Measurements from ENCODE around the gene PABPC1L. TPM values are rescaled to one million over a fixed set of nuclear protein-coding genes. Genes with fewer than 3 reads are reported as not detected.

PABPC1L gene
- total RNA-seq, 1 donor from 2014 or later: 1.0 TPM

- no peaks in the 10 kb centered on the region for H3K4me1 ChIP-seq (ENCODE audit: control insufficient read depth in 3 of 3, insufficient read depth in 3 of 3, low read length in 3 of 3)
- no peak overlapping the region for H3K27ac ChIP-seq (ENCODE audit: low read depth, low read length)
- H3K36me3 ChIP-seq (ENCODE audit: control insufficient read depth in 3 of 3, insufficient read depth in 3 of 3, low read length in 3 of 3): peaks cover 0 to 28% (median 27%) of the 10 kb centered on the region in 3 donors
- no peaks in the 10 kb centered on the region for H3K9me3 ChIP-seq (ENCODE audit: control insufficient read depth in 3 of 3, low read length in 3 of 3)
- H3K27me3 ChIP-seq (ENCODE audit: control insufficient read depth in 3 of 3, insufficient read depth in 3 of 3, low read length in 3 of 3): no peaks in the 10 kb centered on the region
- H3K4me3 ChIP-seq (ENCODE audit: low read length in 3 of 3): no peak overlapping the region
- H3K9ac ChIP-seq (ENCODE audit: low read depth in 1 of 3, low read length in 3 of 3): no peak overlapping the region
These were observed 66.8 kb downstream of the PABPC1L start for GRCh38 chr20:44976698-44977097.

DNA sequence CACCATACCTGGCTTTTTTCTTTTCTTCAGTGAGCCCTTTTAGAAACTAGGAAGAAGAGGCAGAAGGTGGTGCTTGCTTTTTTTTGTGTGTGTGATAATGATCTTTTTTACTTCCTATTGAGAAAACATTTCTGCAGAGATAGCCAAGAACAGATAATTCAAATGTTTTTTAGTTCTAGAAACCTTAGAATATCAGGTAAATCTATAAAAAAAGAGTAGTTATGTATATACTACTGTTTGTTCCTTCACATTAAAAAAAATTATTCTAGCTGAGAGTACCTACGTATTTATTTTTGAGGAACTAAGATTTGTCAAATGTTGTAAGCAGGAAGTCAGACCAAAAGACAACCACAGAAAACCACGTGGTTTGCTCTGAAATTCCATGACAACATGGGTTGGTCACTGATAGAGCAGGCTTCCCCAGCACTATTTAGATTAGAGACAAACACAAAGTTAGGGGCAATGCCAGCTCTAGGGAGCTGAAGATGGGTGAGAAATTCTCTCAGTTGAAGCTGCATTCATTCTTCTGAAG is 69.3 kb downstream of the PABPC1L start:
- Histone ChIP-seq H3K27me3 (ENCODE audit: control insufficient read depth in 3 of 3, insufficient read depth in 3 of 3, low read length in 3 of 3) (no peaks in the 10 kb centered on the region), H3K4me3 (ENCODE audit: low read length in 3 of 3) (no peak overlapping the region), H3K36me3 (ENCODE audit: control insufficient read depth in 3 of 3, insufficient read depth in 3 of 3, low read length in 3 of 3) (peaks cover 0 to 25% (median 22%) of the 10 kb centered on the region in 3 donors), H3K9ac (ENCODE audit: low read depth in 1 of 3, low read length in 3 of 3) (no peak overlapping the region), H3K27ac (ENCODE audit: low read depth, low read length) (peak overlapping the region; percentile 38), H3K4me1 (ENCODE audit: control insufficient read depth in 3 of 3, insufficient read depth in 3 of 3, low read length in 3 of 3) (no peaks in the 10 kb centered on the region), H3K9me3 (ENCODE audit: control insufficient read depth in 3 of 3, low read length in 3 of 3) (no peaks in the 10 kb centered on the region)

GRCh38 chr20:44981736-44982406 is 72.0 kb downstream of the PABPC1L start:
- H3K9me3 ChIP-seq (ENCODE audit: control insufficient read depth in 3 of 3, low read length in 3 of 3): no peaks in the 10 kb centered on the region
- H3K4me3 ChIP-seq (ENCODE audit: low read length in 3 of 3): no peak overlapping the region
- H3K4me1 ChIP-seq (ENCODE audit: control insufficient read depth in 3 of 3, insufficient read depth in 3 of 3, low read length in 3 of 3): no peaks in the 10 kb centered on the region
- H3K9ac ChIP-seq (ENCODE audit: low read depth in 1 of 3, low read length in 3 of 3): no peak overlapping the region
- peaks cover 0 to 19% (median 19%) of the 10 kb centered on the region in 3 donors for H3K36me3 ChIP-seq (ENCODE audit: control insufficient read depth in 3 of 3, insufficient read depth in 3 of 3, low read length in 3 of 3)
- H3K27me3 ChIP-seq (ENCODE audit: control insufficient read depth in 3 of 3, insufficient read depth in 3 of 3, low read length in 3 of 3): no peaks in the 10 kb centered on the region
- H3K27ac ChIP-seq (ENCODE audit: low read depth, low read length): no peak overlapping the region

DNA sequence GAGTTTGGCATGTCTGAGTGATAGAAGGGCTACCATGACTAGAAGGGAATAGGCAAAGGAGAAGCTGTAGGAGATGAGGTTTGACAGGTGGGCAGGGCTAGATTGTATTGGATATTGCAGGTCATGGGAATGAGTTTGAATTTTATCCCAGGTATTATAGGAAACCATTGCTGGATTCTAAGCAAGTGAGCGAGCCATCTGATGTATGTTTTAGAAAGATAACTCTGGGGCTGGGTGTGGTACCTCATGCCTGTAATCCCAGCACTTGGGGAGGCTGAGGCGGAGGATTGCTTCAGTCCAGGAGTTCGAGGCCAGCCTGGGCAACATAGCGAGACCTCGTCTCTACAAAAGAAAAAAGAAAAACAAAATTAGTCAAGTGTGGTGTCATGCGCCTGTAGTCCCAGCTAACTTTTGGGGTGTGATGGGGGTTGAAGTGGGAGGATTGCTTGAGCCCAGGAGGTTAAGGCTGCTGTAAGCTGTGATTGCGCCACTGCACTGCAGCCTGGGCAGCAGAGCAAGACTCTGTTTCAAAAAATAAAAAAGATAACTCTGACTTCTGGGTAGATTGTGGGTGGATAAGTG is 73.3 kb downstream of the PABPC1L start:
- Histone ChIP-seq H3K4me3 (ENCODE audit: low read length in 3 of 3) (no peak overlapping the region), H3K27me3 (ENCODE audit: control insufficient read depth in 3 of 3, insufficient read depth in 3 of 3, low read length in 3 of 3) (no peaks in the 10 kb centered on the region), H3K4me1 (ENCODE audit: control insufficient read depth in 3 of 3, insufficient read depth in 3 of 3, low read length in 3 of 3) (no peaks in the 10 kb centered on the region), H3K9me3 (ENCODE audit: control insufficient read depth in 3 of 3, low read length in 3 of 3) (no peaks in the 10 kb centered on the region), H3K36me3 (ENCODE audit: control insufficient read depth in 3 of 3, insufficient read depth in 3 of 3, low read length in 3 of 3) (peaks cover 0 to 19% (median 19%) of the 10 kb centered on the region in 3 donors), H3K9ac (ENCODE audit: low read depth in 1 of 3, low read length in 3 of 3) (no peak overlapping the region), H3K27ac (ENCODE audit: low read depth, low read length) (no peak overlapping the region)

- Histone ChIP-seq H3K36me3 (ENCODE audit: control insufficient read depth in 3 of 3, insufficient read depth in 3 of 3, low read length in 3 of 3) (peaks cover 0 to 5% (median 4%) of the 10 kb centered on the region in 3 donors), H3K4me1 (ENCODE audit: control insufficient read depth in 3 of 3, insufficient read depth in 3 of 3, low read length in 3 of 3) (peaks cover 0 to 5% (median 0%) of the 10 kb centered on the region in 3 donors), H3K9me3 (ENCODE audit: control insufficient read depth in 3 of 3, low read length in 3 of 3) (no peaks in the 10 kb centered on the region), H3K4me3 (ENCODE audit: low read length in 3 of 3) (no peak overlapping the region), H3K27ac (ENCODE audit: low read depth, low read length) (no peak overlapping the region), H3K27me3 (ENCODE audit: control insufficient read depth in 3 of 3, insufficient read depth in 3 of 3, low read length in 3 of 3) (no peaks in the 10 kb centered on the region), H3K9ac (ENCODE audit: low read depth in 1 of 3, low read length in 3 of 3) (no peak overlapping the region)
These were observed 78.8 kb downstream of the PABPC1L start for GRCh38 chr20:44988631-44989171.

Other genes with a start within 250 kb of the PABPC1L start
- not detected for gene CCN5, start 194.7 kb upstream of the PABPC1L start, total RNA-seq
- gene KCNK15, start 164.2 kb upstream of the PABPC1L start, total RNA-seq: under 0.01 TPM
- gene RIMS4, start 99.5 kb upstream of the PABPC1L start, total RNA-seq: 3.1 TPM
- 51.7 TPM for gene YWHAB, start 24.4 kb upstream of the PABPC1L start, total RNA-seq
- gene TOMM34, start 50.3 kb downstream of the PABPC1L start, total RNA-seq: 4.2 TPM
- gene STK4, start 56.5 kb downstream of the PABPC1L start, total RNA-seq: 17.7 TPM
- under 0.01 TPM for gene KCNS1, start 191.1 kb downstream of the PABPC1L start, total RNA-seq
- not detected for gene WFDC5, start 205.1 kb downstream of the PABPC1L start, total RNA-seq
- not detected for gene WFDC12, start 214.4 kb downstream of the PABPC1L start, total RNA-seq